Loucy (cell line): ENCODE data around the gene RFFL.

Experiments
- H2AFZ ChIP-seq: fragments of 200-600 bp; sonication (generic); 2 replicates; pipeline ENCODE4 v1.6.0; 2016; ENCODE audit warnings: antibody characterized with exemption, mild to moderate bottlenecking, low read length, moderate library complexity
- H3F3A ChIP-seq: fragments of 200-600 bp; 2 replicates; pipeline ENCODE4 v1.6.0; 2016; ENCODE audit warnings: antibody characterized with exemption, low read depth, mild to moderate bottlenecking
- H3K27me3 ChIP-seq: fragments of 200-600 bp; sonication (generic); 2 replicates; pipeline ENCODE4 v1.6.1; 2014; ENCODE audit warnings: low read length, mild to moderate bottlenecking; ENCODE audit not compliant: insufficient read depth, poor library complexity, severe bottlenecking
- H3K36me3 ChIP-seq: fragments of 200-600 bp; sonication (generic); 2 replicates; pipeline ENCODE4 v1.6.1; 2016; ENCODE audit warnings: low read length; ENCODE audit not compliant: insufficient read depth
- H3K4me1 ChIP-seq: fragments of 200-600 bp; sonication (generic); 2 replicates; pipeline ENCODE4 v1.5.1; 2014; ENCODE audit warnings: low read length, mild to moderate bottlenecking; ENCODE audit not compliant: insufficient read depth, poor library complexity, severe bottlenecking
- H3K4me2 ChIP-seq: fragments of 200-600 bp; sonication (generic); 2 replicates; pipeline ENCODE4 v1.6.0; 2014; ENCODE audit warnings: antibody characterized with exemption, low read length, low read depth, mild to moderate bottlenecking; ENCODE audit not compliant: poor library complexity, severe bottlenecking
- H3K4me3 ChIP-seq: fragments of 200-600 bp; sonication (generic); 2 replicates; pipeline ENCODE4 v1.5.1; 2014; ENCODE audit warnings: low read length, mild to moderate bottlenecking, mixed read lengths; ENCODE audit not compliant: poor library complexity, severe bottlenecking
- H3K79me2 ChIP-seq: fragments of 200-600 bp; sonication (generic); 2 replicates; pipeline ENCODE4 v1.6.1; 2014; ENCODE audit warnings: low read length; ENCODE audit not compliant: insufficient read depth
- H3K9ac ChIP-seq: fragments of 200-600 bp; sonication (generic); 2 replicates; pipeline ENCODE4 v1.6.0; 2014; ENCODE audit warnings: mild to moderate bottlenecking, low read depth, low read length, moderate library complexity; ENCODE audit not compliant: poor library complexity, severe bottlenecking
- H3K9me2 ChIP-seq: fragments of 200-600 bp; sonication (generic); replicated peaks from 2 replicates; pipeline ENCODE4 v1.6.1; 2016; ENCODE audit warnings: low read depth, low read length, mixed read lengths
- H3K9me3 ChIP-seq: fragments of 200-600 bp; sonication (generic); 2 replicates; pipeline ENCODE4 v1.6.1; 2014; ENCODE audit warnings: mild to moderate bottlenecking, antibody characterized with exemption, low read length, low read depth; ENCODE audit not compliant: insufficient read depth
- H4K20me1 ChIP-seq: fragments of 200-600 bp; sonication (generic); 2 replicates; pipeline ENCODE4 v1.6.0; 2014; ENCODE audit warnings: antibody characterized with exemption, low read length, mild to moderate bottlenecking; ENCODE audit not compliant: insufficient read depth, poor library complexity, severe bottlenecking
- EZH2phosphoT487 ChIP-seq: fragments of 200-600 bp; IDR thresholded peaks from 2 replicates; pipeline ENCODE4 v1.6.1; 2018; ENCODE audit warnings: antibody characterized with exemption, mild to moderate bottlenecking, moderate library complexity, borderline replicate concordance
- TF ChIP-seq, protein P1 (sequence below): fragments of 200-600 bp; sonication (generic); conservative IDR thresholded peaks from 2 replicates; pipeline ENCODE4 v1.5.1; 2014; ENCODE audit warnings: mild to moderate bottlenecking, antibody characterized with exemption, low read length

The RFFL gene

DNA sequence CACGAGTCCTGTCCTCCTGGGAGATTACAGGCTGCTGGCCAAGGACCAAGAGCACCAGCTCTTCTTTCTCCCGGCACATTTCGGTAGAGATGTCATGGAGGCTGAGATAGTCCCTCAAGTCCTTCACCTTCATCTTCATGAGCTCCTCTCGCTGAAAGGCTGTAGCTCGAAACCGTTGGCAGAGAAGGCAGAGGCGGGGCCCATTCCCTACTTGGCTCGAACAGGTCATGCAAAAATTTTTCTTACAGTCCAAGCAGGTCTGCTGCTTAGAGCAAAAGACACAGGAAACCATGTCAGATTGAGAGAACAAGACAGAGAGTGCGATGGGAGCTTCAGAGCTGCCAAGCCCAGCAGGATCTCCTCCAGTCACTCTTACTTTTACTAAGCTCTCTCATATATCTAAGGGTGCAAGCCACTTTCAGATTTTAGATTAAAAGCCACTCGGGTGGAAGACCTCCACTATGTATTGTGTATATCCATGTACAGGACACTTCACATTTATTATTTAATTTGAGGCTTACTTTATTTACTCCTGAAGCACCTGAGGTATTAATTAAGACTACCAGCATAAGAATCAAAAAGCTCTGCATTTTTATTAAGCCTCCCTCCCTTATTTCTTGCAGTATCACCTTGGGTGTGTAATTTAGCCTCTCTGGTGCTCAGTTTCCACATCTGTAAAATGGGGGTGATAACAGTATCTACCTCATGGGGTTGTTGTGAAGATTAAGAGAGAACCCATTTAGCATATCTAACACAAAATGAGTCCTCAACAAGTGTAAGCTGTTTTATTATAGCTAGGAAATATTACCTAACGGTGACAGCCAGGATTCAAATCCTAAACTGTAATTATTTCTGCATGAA, 41.8 kb downstream of the RFFL start:
- peak overlapping the region; percentile 60 for H3K9ac ChIP-seq
- no peak for TF ChIP-seq EZH2phosphoT487
- TF ChIP-seq, protein P1, sequence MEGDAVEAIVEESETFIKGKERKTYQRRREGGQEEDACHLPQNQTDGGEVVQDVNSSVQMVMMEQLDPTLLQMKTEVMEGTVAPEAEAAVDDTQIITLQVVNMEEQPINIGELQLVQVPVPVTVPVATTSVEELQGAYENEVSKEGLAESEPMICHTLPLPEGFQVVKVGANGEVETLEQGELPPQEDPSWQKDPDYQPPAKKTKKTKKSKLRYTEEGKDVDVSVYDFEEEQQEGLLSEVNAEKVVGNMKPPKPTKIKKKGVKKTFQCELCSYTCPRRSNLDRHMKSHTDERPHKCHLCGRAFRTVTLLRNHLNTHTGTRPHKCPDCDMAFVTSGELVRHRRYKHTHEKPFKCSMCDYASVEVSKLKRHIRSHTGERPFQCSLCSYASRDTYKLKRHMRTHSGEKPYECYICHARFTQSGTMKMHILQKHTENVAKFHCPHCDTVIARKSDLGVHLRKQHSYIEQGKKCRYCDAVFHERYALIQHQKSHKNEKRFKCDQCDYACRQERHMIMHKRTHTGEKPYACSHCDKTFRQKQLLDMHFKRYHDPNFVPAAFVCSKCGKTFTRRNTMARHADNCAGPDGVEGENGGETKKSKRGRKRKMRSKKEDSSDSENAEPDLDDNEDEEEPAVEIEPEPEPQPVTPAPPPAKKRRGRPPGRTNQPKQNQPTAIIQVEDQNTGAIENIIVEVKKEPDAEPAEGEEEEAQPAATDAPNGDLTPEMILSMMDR, result no peak
- no peaks in the 10 kb centered on the region for H3K9me2 ChIP-seq
- H3K4me3 ChIP-seq, result peak overlapping the region; percentile 65
- peaks cover 6% of the 10 kb centered on the region; the same call in 1 of the 2 replicates for H3K36me3 ChIP-seq
- H3F3A ChIP-seq, result 0 out of 2 replicates have a peak, but pooled peaks cover 3% of the 10 kb centered on the region
- H3K4me1 ChIP-seq, result peaks cover 14% of the 10 kb centered on the region
- no peaks in the 10 kb centered on the region for H4K20me1 ChIP-seq
- no peaks in the 10 kb centered on the region for H3K9me3 ChIP-seq
- no peaks in the 10 kb centered on the region for H3K27me3 ChIP-seq
- no peak overlapping the region for H2AFZ ChIP-seq
- no peaks in the 10 kb centered on the region for H3K79me2 ChIP-seq
- H3K4me2 ChIP-seq, result peak overlapping the region; percentile 83

DNA sequence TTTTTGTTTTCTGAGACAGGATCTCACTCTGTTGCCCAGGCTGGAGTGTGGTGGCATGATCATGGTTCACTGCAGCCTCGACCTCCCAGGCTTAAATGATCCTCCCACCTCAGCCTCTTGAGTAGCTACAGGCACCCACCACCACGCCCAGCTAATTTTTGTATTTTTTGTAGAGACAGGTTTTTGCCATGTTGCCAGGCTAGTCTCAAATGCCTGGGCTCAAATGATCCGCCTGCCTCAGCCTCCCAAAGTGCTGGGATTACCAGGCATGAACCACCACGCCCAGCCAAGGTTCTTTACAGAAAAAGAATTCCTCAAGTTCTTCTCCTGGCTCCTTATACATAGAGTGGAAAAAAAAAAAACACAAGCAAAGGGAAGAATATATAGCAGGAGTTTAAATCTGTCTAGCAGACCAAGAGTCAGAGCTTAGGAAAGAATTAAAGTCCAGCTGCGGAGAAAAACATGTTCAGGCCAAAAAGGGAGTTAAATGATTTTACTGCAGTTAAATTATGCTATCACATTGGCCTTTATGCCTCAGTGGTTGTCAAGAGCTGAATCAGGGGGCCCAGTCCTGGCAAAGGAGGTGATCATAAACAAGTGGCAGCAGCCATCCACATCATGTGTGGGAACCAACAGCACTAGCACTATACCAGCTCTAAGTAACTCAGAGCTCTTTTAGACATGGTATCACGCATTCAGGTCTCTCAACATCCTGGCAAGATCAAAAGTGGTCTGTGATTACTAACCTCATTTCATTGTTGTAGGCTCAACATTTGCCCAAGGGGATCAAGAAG, 43.9 kb downstream of the RFFL start:
- H3K9me3 ChIP-seq, result no peaks in the 10 kb centered on the region
- H2AFZ ChIP-seq, result no peak overlapping the region
- TF ChIP-seq, protein P1, result no peak
- no peak for TF ChIP-seq EZH2phosphoT487
- no peak overlapping the region for H3K4me2 ChIP-seq
- no peaks in the 10 kb centered on the region for H4K20me1 ChIP-seq
- H3F3A ChIP-seq, result 0 out of 2 replicates have a peak, but pooled peaks cover 3% of the 10 kb centered on the region
- peaks cover 14% of the 10 kb centered on the region for H3K4me1 ChIP-seq
- no peak overlapping the region for H3K9ac ChIP-seq
- H3K4me3 ChIP-seq, result no peak overlapping the region
- peaks cover 26% of the 10 kb centered on the region; the same call in 1 of the 2 replicates for H3K36me3 ChIP-seq
- no peaks in the 10 kb centered on the region for H3K27me3 ChIP-seq
- no peaks in the 10 kb centered on the region for H3K9me2 ChIP-seq
- H3K79me2 ChIP-seq, result no peaks in the 10 kb centered on the region

DNA sequence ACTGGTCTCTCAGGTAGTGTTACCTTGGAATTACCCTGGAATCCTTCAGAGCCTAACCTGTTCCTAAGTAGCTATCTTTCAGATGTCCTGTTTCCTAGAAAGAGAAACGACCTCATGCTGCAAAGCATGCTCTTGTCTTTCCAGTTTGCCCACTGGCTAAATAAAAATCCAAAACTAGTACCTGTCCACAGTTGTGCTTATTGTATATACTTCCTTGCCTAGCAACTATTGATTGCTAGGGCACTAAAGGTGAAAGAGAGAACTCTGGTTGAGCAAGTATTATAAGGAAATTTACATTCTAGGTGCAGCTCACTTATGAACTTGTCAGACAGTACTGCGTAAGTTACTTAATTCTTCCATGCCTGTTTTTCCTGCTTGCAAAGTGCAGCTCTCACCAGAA, 44.7 kb downstream of the RFFL start:
- H3K27me3 ChIP-seq, result no peaks in the 10 kb centered on the region
- no peaks in the 10 kb centered on the region for H3K9me3 ChIP-seq
- H4K20me1 ChIP-seq, result no peaks in the 10 kb centered on the region
- no peaks in the 10 kb centered on the region for H3K79me2 ChIP-seq
- H3K36me3 ChIP-seq, result peaks cover 26% of the 10 kb centered on the region; the same call in 1 of the 2 replicates
- no peak overlapping the region for H3K9ac ChIP-seq
- no peak overlapping the region for H3K4me3 ChIP-seq
- H3F3A ChIP-seq, result 0 out of 2 replicates have a peak, but pooled peaks cover 3% of the 10 kb centered on the region
- H3K9me2 ChIP-seq, result no peaks in the 10 kb centered on the region
- no peak overlapping the region for H2AFZ ChIP-seq
- TF ChIP-seq EZH2phosphoT487, result no peak
- TF ChIP-seq, protein P1, result no peak
- peaks cover 14% of the 10 kb centered on the region for H3K4me1 ChIP-seq
- H3K4me2 ChIP-seq, result no peak overlapping the region
